A549 (cell line): Measurements from ENCODE around the gene AJAP1. TPM values are rescaled to one million over a fixed set of nuclear protein-coding genes. Genes with fewer than 3 reads are reported as not detected.

Source experiments
- ATAC-seq, 2 experiments: fragments of 200-7000 bp in 1 of 2; fragments of >200 bp in 1 of 2; cut with Nextera tagmentation in 1 of 2; cut with Tn5 transposase in 1 of 2; 3 replicates each; pipeline versions ENCODE4 v1.8.0 to v1.9.1; 2018 to 2020; ENCODE audit warnings: mild to moderate bottlenecking in 1 of 2, moderate library complexity in 1 of 2
- CTCF ChIA-PET: fragments of 300-600 bp; sonication (Branson Sonifier 250); formaldehyde crosslinking; extraction: SDS; loops from one replicate; lab custom pipeline; 2021; ENCODE audit warnings: antibody characterized with exemption, inconsistent platforms; lab: Yijun Ruan, JAX
- POLR2A ChIA-PET: fragments of 350-600 bp; formaldehyde crosslinking; extraction: SDS; loops from one replicate; lab custom pipeline; 2021; ENCODE audit warnings: antibody characterized with exemption, inconsistent platforms; lab: Yijun Ruan, JAX
- DNase-seq, 2 experiments: peaks; one replicate each; pipeline versions ENCODE4 v3.0.0 to v3.0.0-alpha.2; 2011 to 2016; ENCODE audit warnings: low read depth in 1 of 2, low spot score in 1 of 2
- FAIRE-seq: peaks from 2 replicates; lab custom pipeline; 2011; peaks lifted over from hg19 to GRCh38; lab: Jason Lieb, UNC
- H3K27ac ChIP-seq, 2 experiments: fragments of >200 bp; sonication (Bioruptor Twin); formaldehyde crosslinking; 3 replicates each; pipeline ENCODE4 v1.5.1; 2016 to 2017
- H3K4me1 ChIP-seq: fragments of >200 bp; sonication (Bioruptor Twin); formaldehyde crosslinking; 3 replicates; pipeline ENCODE4 v1.6.1; 2016
- H3K4me2 ChIP-seq: fragments of >200 bp; sonication (Bioruptor Twin); formaldehyde crosslinking; 3 replicates; pipeline ENCODE4 v1.6.1; 2016
- H3K4me3 ChIP-seq: fragments of >200 bp; sonication (Bioruptor Twin); formaldehyde crosslinking; 3 replicates; pipeline ENCODE4 v1.5.1; 2016
- H3K9me3 ChIP-seq: fragments of >200 bp; sonication (Bioruptor Twin); formaldehyde crosslinking; 3 replicates; pipeline ENCODE4 v1.6.1; 2016
- CBX8 ChIP-seq: fragments of 200-600 bp; sonication (generic); IDR thresholded peaks from 2 replicates; pipeline ENCODE4 v1.6.1; 2016
- CEBPB ChIP-seq, 2 experiments: fragments of >200 bp in 1 of 2; sonication (Bioruptor Twin) in 1 of 2; formaldehyde crosslinking in 1 of 2; IDR thresholded peaks; 2 replicates each; pipeline ENCODE4 v1.6.1; 2012 to 2016
- CHD2 ChIP-seq: fragments of 150-350 bp; IDR thresholded peaks from 2 replicates; pipeline ENCODE4 v1.6.1; 2014; ENCODE audit warnings: low read length; ENCODE audit not compliant: partially characterized antibody
- CHD4 ChIP-seq: fragments of 200-600 bp; sonication (generic); IDR thresholded peaks from 2 replicates; pipeline ENCODE4 v1.6.1; 2016; ENCODE audit warnings: antibody characterized with exemption, mild to moderate bottlenecking, borderline replicate concordance
- E2F6 ChIP-seq: IDR thresholded peaks from 2 replicates; pipeline ENCODE4 v1.6.1; 2012; ENCODE audit warnings: low read depth, borderline replicate concordance
- EHF ChIP-seq: fragments of 250-450 bp; sonication (Bioruptor Pico); IDR thresholded peaks from 2 replicates; pipeline ENCODE4 v1.5.0; 2020; ENCODE audit warnings: mild to moderate bottlenecking
- EP300 ChIP-seq, 2 experiments: fragments of >200 bp; sonication (Bioruptor Twin); formaldehyde crosslinking; IDR thresholded peaks; 2 replicates in 1 of 2; 3 replicates in 1 of 2; pipeline ENCODE4 v1.6.1; 2016 to 2017
- FOSB ChIP-seq: fragments of 250-450 bp; sonication (Bioruptor Pico); IDR thresholded peaks from 2 replicates; pipeline ENCODE4 v1.5.0; 2020; ENCODE audit warnings: mild to moderate bottlenecking, moderate library complexity
- FOXS1 ChIP-seq: fragments of 250-450 bp; sonication (Bioruptor Pico); IDR thresholded peaks from 2 replicates; pipeline ENCODE4 v1.5.0; 2020; ENCODE audit warnings: mild to moderate bottlenecking, moderate library complexity
- GATA3 ChIP-seq: IDR thresholded peaks from 2 replicates; pipeline ENCODE4 v1.6.1; 2012; ENCODE audit warnings: borderline replicate concordance
- HDAC2 ChIP-seq: fragments of 200-600 bp; sonication (generic); IDR thresholded peaks from 2 replicates; pipeline ENCODE4 v1.6.1; 2016
- HOXA7 ChIP-seq: fragments of 250-450 bp; sonication (Bioruptor Pico); IDR thresholded peaks from 2 replicates; pipeline ENCODE4 v1.5.0; 2020; ENCODE audit warnings: mild to moderate bottlenecking, moderate library complexity
- HOXB5 ChIP-seq: fragments of 250-450 bp; sonication (Bioruptor Pico); IDR thresholded peaks from 2 replicates; pipeline ENCODE4 v1.5.0; 2020; ENCODE audit warnings: mild to moderate bottlenecking, moderate library complexity
- KDM5A ChIP-seq: fragments of 200-600 bp; sonication (generic); IDR thresholded peaks from 2 replicates; pipeline ENCODE4 v1.6.1; 2016; ENCODE audit warnings: antibody characterized with exemption, mild to moderate bottlenecking
- MAX ChIP-seq: IDR thresholded peaks from 2 replicates; pipeline ENCODE4 v1.6.1; 2012
- MAZ ChIP-seq: fragments of 150-350 bp; IDR thresholded peaks from 2 replicates; pipeline ENCODE4 v1.6.1; 2014; ENCODE audit warnings: antibody characterized with exemption, low read depth, low read length, borderline replicate concordance
- NPAS2 ChIP-seq: fragments of 250-450 bp; sonication (Bioruptor Pico); IDR thresholded peaks from 2 replicates; pipeline ENCODE4 v1.8.0; 2022; ENCODE audit warnings: mild to moderate bottlenecking, moderate library complexity, borderline replicate concordance
- NR3C1 ChIP-seq: fragments of >200 bp; sonication (Bioruptor Twin); formaldehyde crosslinking; IDR thresholded peaks from 3 replicates; pipeline ENCODE4 v1.6.1; 2017
- PBX3 ChIP-seq: IDR thresholded peaks from 2 replicates; pipeline ENCODE4 v1.6.1; 2012
- RAD21 ChIP-seq, 2 experiments: fragments of >200 bp in 1 of 2; sonication (Bioruptor Twin) in 1 of 2; formaldehyde crosslinking in 1 of 2; IDR thresholded peaks in 1 of 2; conservative IDR thresholded peaks in 1 of 2; 2 replicates in 1 of 2; 3 replicates in 1 of 2; pipeline ENCODE4 v1.6.1; 2012 to 2018; ENCODE audit warnings: inconsistent platforms in 1 of 2
- RARB ChIP-seq: fragments of 250-450 bp; sonication (Bioruptor Pico); IDR thresholded peaks from 2 replicates; pipeline ENCODE4 v1.8.0; 2021; ENCODE audit warnings: mild to moderate bottlenecking, moderate library complexity
- REST ChIP-seq: fragments of 200-600 bp; sonication (generic); IDR thresholded peaks from 2 replicates; pipeline ENCODE4 v1.6.1; 2016; ENCODE audit warnings: antibody characterized with exemption, mild to moderate bottlenecking, moderate library complexity
- RFX5 ChIP-seq: fragments of 450-650 bp; IDR thresholded peaks from 2 replicates; pipeline ENCODE4 v1.7.1; 2014; ENCODE audit warnings: antibody characterized with exemption, mild to moderate bottlenecking, moderate library complexity
- SMC3 ChIP-seq: fragments of >200 bp; sonication (Bioruptor Twin); formaldehyde crosslinking; IDR thresholded peaks from 3 replicates; pipeline ENCODE4 v1.6.1; 2018; ENCODE audit warnings: inconsistent platforms
- SREBF2 ChIP-seq: fragments of 450-650 bp; IDR thresholded peaks from 2 replicates; pipeline ENCODE4 v1.6.1; 2014; ENCODE audit warnings: mild to moderate bottlenecking, moderate library complexity
- TFCP2L1 ChIP-seq: fragments of 250-450 bp; sonication (Bioruptor Pico); IDR thresholded peaks from 2 replicates; pipeline ENCODE4 v1.5.0; 2021; ENCODE audit warnings: mild to moderate bottlenecking
- USF2 ChIP-seq: fragments of 450-650 bp; IDR thresholded peaks from 2 replicates; pipeline ENCODE4 v1.6.1; 2014; ENCODE audit warnings: antibody characterized with exemption
- ZFP36 ChIP-seq: fragments of 450-650 bp; IDR thresholded peaks from 2 replicates; pipeline ENCODE4 v1.6.1; 2014; ENCODE audit warnings: borderline replicate concordance; ENCODE audit not compliant: partially characterized antibody
- WGBS: methylation state at CpG from one replicate; pipeline ENCODE4 v1.1.6; 2017; ENCODE audit errors: missing lambda C conversion rate; 5-methylcytosine and 5-hydroxymethylcytosine counted together
- polyA plus RNA-seq, 4 experiments: library from polyadenylated mRNA; depleted of rRNA in 3 of 4; stranded (reverse); fragments of >200 nt; fragmentation: RNase III in 1 of 4; extraction: RNeasy Plus Mini Kit Qiagen cat#74134 plus additional on column Dnase treatment in 1 of 4; gene quantifications; 2 replicates in 3 of 4; 3 replicates in 1 of 4; pipeline ENCODE4 v1.2.3, GENCODE V29; 2011 to 2017

Gene AJAP1
- polyA plus RNA-seq, 2 of the 4 experiments (the other 2 are of a cell fraction): not detected

- TF ChIP-seq SMC3 (no peak), ZFP36 (no peak), EHF (CRISPR knock-in tag) (no peak), MAX (no peak), CHD4 (no peak), RARB (no peak), EP300 (IDR thresholded peaks at IDR 0.05) (no peak), CBX8 (no peak), USF2 (no peak), SREBF2 (no peak), CEBPB (IDR thresholded peaks at IDR 0.05) (no peak), MAZ (no peak), RFX5 (no peak), FOXS1 (no peak)
- CTCF ChIA-PET: interaction anchor here (0.9 kb wide), 1 partner anchor 12 kb away, joined by 3 read pairs; no protein-coding TSS in a partner anchor
- ATAC-seq: no peak
- H3K27ac ChIP-seq: no peak overlapping the region
- POLR2A ChIA-PET: no interaction called here
- WGBS: 58% methylated on average over 8 of the region's 14 CpGs
- no peak overlapping the region for H3K4me2 ChIP-seq
- no peaks in the 10 kb centered on the region for H3K9me3 ChIP-seq
- no peak for FAIRE-seq
- DNase-seq: no peak
- no peaks in the 10 kb centered on the region for H3K4me1 ChIP-seq
- no peak overlapping the region for H3K4me3 ChIP-seq
Measured at GRCh38 chr1:4634156-4634792, 20.1 kb upstream of the AJAP1 start.

GRCh38 chr1:4634793-4635406 is 19.5 kb upstream of the AJAP1 start:
- no peak for ATAC-seq
- whole genome bisulfite sequencing: 54% methylated on average over 12 of the region's 12 CpGs
- no peaks in the 10 kb centered on the region for H3K4me1 ChIP-seq
- no peak overlapping the region for H3K27ac ChIP-seq
- POLR2A ChIA-PET: no interaction called here
- DNase-seq: no peak
- H3K4me2 ChIP-seq: no peak overlapping the region
- H3K9me3 ChIP-seq: no peaks in the 10 kb centered on the region
- CTCF ChIA-PET: interaction anchor here (0.6 kb wide), 1 partner anchor 610 kb away, joined by 3 read pairs; no protein-coding TSS in a partner anchor
- H3K4me3 ChIP-seq: no peak overlapping the region
- no peak for FAIRE-seq
- TF ChIP-seq NR3C1: no peak
- no peak for TF ChIP-seq KDM5A
- TF ChIP-seq HDAC2: no peak
- TF ChIP-seq MAZ: no peak
- TF ChIP-seq USF2: no peak
- no peak for TF ChIP-seq RAD21 (conservative IDR thresholded peaks at IDR 0.05 in 1 of 2, IDR thresholded peaks at IDR 0.05 in 1 of 2)
- no peak for TF ChIP-seq RARB
- no peak for TF ChIP-seq GATA3
- no peak for TF ChIP-seq TFCP2L1 (CRISPR knock-in tag)
- no peak for TF ChIP-seq HOXA7 (CRISPR knock-in tag)
- TF ChIP-seq FOSB (CRISPR knock-in tag): no peak
- no peak for TF ChIP-seq E2F6
- no peak for TF ChIP-seq HOXB5 (CRISPR knock-in tag)
- TF ChIP-seq CHD4: no peak
- TF ChIP-seq CHD2: no peak
- no peak for TF ChIP-seq CEBPB (IDR thresholded peaks at IDR 0.05)
- no peak for TF ChIP-seq REST
- TF ChIP-seq PBX3: no peak
- TF ChIP-seq NPAS2 (CRISPR knock-in tag): no peak
